Measurements from ENCODE around the gene KIAA1958.

GRCh38 chr9:112680731-112681402, 194.2 kb downstream of the KIAA1958 start:
- TF ChIP-seq CTCF (IDR thresholded peaks at IDR 0.05) (no peak), POLR2A (IDR thresholded peaks at IDR 0.05) (no peak)
